Hepatocyte (in vitro differentiated cells): ENCODE data around the gene CUL1.

Source experiments
- CTCF ChIP-seq: fragments of 200-600 bp; sonication (generic); IDR thresholded peaks from 2 replicates; pipeline ENCODE4 v1.5.1; 2016; ENCODE audit warnings: antibody characterized with exemption, mild to moderate bottlenecking; ENCODE audit not compliant: poor library complexity
- EZH2 ChIP-seq: fragments of 200-600 bp; sonication (generic); IDR thresholded peaks from 2 replicates; pipeline ENCODE4 v1.6.1; 2016; ENCODE audit warnings: antibody characterized with exemption, mild to moderate bottlenecking, borderline replicate concordance
- EZH2phosphoT487 ChIP-seq: fragments of 200-600 bp; sonication (generic); IDR thresholded peaks from one replicate; pipeline ENCODE4 v1.6.1; 2018; ENCODE audit warnings: antibody characterized with exemption, mild to moderate bottlenecking, low read depth, moderate library complexity; ENCODE audit not compliant: unreplicated experiment, severe bottlenecking

GRCh38 chr7:148706368-148706767 lies 7.7 kb downstream of the CUL1 start:
- TF ChIP-seq CTCF, result no peak
- TF ChIP-seq EZH2, result no peak
- TF ChIP-seq EZH2phosphoT487, result no peak
